ENCODE results near the gene SPTBN2.

- TF ChIP-seq, protein P1, sequence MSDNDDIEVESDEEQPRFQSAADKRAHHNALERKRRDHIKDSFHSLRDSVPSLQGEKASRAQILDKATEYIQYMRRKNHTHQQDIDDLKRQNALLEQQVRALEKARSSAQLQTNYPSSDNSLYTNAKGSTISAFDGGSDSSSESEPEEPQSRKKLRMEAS (IDR thresholded peaks at IDR 0.05; ENCODE audit: insufficient read depth, insufficient read length) = no peak
- TF ChIP-seq MYC (IDR thresholded peaks at IDR 0.05; ENCODE audit: low read depth, low read length) (no peak), CTCF (IDR thresholded peaks at IDR 0.05; ENCODE audit: extremely low read depth in 1 of 2, insufficient read depth in 1 of 2, low read depth in 1 of 2, low read length in 2 of 2) (no peak), POLR2A (IDR thresholded peaks at IDR 0.05; ENCODE audit: low read depth, low read length) (no peak), POLR2AphosphoS5 (IDR thresholded peaks at IDR 0.05; ENCODE audit: insufficient read depth, low read depth, low read length) (no peak), EZH2 (IDR thresholded peaks at IDR 0.05; ENCODE audit: borderline replicate concordance, low read depth, low read length, severe bottlenecking) (no peak), FOS (IDR thresholded peaks at IDR 0.05; ENCODE audit: borderline replicate concordance, insufficient read depth, low read length) (no peak)
These were observed 20.3 kb downstream of the SPTBN2 start for GRCh38 chr11:66708701-66709100.

Data from endothelial cell of umbilical vein (primary cell).